IPS-NIHi7 (cell line): ENCODE measurements around the gene PTPRN2.
"Not testable (repeated sequence)": the region's sequence is repeated elsewhere in the genome, so short reads cannot be mapped to it uniquely, and the experiment has no call there.

ENCODE experiments used
- DNase-seq: peaks from one replicate; pipeline ENCODE4 v3.0.0; 2012; ENCODE audit warnings: mixed read lengths; ENCODE audit errors: extremely low spot score

Gene PTPRN2

GRCh38 chr7:158516524-158516923 lies 71.1 kb downstream of the PTPRN2 start:
- DNase-seq: no peak

DNA sequence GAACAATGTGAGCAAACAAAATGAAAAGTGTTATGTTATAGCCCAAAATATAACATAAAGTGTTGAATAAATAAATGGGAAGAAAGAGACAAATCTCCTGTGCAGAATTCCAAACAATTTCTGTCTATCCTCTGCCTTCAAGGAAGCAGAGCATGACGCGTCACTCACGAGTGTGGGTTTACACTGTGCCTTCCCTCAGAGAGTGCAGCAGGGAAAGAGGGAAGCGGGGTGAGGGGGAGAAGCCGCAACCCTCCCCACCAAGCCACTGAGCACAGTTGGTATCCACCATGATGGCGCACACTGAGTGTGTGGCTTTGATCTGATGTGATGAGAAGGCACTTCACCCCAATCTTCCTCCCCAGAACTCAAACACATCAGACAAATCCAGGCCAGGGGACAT lies 74.8 kb downstream of the PTPRN2 start:
- no peak for DNase-seq

DNA sequence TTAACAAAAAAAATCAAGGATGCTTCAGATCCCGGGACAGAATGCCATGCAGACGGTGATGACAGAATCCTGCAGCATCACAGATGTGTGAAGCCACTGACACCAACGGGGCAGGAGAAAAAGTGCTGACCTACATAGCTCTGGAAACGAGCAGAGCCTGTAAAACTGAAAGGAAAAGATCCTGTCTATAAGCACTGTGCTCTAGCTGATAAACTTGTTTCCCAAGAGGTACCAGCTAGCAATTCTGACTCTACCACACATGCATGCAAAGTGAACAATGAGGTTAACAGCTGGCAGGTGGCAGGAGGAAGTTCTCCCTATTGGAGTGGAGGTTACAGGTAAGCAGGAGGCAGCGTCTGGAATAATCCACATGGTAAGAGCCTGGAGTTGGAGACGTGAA lies 75.6 kb downstream of the PTPRN2 start:
- no peak for DNase-seq

GRCh38 chr7:158508802-158509385 lies 78.7 kb downstream of the PTPRN2 start:
- no peak for DNase-seq

GRCh38 chr7:158508321-158508720 lies 79.3 kb downstream of the PTPRN2 start:
- not testable (repeated sequence) for DNase-seq

DNA sequence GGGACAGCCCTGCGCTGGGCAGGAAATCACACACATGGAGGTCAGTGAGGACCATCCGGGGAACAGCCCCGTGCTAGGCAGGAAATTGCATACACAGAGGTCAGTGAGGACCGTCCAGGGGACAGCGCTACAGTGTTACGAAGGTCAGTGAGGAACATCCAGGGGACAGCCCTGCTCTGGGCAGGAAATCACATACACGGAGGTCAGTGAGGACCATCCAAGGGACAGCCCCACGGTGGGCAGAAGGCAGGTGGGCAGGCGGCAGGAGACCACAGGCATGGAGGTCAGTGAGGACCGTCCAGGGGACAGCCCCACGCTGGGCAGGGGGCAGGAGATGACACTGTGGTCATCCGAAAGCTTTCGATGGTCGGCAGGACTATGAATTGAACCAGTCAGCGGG lies 79.7 kb downstream of the PTPRN2 start:
- DNase-seq: no peak

DNA sequence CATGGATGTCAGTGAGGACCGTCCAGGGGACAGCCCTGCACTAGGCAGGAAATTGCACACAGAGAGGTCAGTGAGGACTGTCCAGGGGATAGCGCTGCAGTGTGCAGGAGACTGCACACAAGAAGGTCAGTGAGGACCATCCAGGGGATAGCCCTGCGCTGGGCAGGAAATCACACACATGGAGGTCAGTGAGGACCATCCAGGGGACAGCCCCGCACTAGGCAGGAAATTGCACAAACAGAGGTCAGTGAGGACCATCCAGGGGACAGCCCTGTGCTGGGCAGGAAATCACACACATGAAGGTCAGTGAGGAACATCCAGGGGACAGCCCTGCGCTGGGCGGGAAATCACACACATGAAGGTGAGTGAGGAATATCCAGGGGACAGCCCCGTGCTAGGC lies 80.4 kb downstream of the PTPRN2 start:
- not testable (repeated sequence) for DNase-seq

GRCh38 chr7:158506626-158507025 lies 81.0 kb downstream of the PTPRN2 start:
- no peak for DNase-seq

DNA sequence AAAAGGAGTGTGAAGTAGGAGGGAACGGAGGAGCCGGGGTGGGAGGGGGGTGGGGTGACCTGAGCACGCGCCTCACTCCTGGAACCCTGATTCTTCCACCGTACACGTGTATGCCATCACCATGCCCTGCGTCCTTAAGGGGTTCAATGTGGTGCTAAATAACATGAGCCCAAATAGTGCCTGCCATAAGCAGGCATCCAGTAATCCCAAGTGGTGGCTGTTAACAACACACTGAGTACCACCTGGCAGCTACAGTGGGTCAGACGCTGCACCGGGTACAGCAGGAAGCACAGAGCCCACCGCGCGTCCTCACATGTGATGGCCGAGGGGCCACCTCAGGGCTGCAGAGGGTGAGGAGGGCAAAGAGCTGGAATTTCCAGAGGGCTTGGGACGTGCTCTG lies 81.9 kb downstream of the PTPRN2 start:
- DNase-seq: no peak

DNA sequence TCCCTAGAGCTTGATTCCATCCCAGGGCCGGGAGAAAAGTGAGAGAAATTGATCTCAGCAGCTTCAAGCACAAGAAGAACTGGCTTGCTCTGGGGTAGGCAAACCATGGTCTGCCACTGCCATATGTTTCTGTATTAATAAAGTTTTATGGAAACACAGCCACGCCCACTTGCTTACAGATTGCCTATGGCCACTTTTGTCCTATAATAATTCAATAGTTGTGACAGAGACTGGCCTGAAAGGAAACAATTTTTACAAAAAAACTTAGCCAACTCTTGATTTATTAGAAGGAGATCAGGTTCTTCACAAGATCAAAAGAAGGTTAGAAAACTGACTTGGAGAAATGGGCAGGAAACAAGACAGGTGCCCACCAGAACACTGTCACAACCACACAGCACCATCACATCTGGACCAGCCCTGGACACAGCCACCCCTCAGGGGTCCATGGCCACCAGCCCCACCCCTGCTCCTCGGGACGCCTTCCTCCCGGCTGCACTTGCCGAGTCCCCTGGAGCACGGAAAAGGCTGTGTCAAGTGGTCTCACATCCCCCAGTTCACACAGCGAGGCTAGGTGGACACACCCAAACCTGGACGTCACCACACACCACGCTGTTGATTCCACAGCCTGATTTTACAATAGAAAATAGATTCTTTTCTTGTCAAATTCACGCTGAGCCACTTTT lies 85.4 kb downstream of the PTPRN2 start:
- no peak for DNase-seq

DNA sequence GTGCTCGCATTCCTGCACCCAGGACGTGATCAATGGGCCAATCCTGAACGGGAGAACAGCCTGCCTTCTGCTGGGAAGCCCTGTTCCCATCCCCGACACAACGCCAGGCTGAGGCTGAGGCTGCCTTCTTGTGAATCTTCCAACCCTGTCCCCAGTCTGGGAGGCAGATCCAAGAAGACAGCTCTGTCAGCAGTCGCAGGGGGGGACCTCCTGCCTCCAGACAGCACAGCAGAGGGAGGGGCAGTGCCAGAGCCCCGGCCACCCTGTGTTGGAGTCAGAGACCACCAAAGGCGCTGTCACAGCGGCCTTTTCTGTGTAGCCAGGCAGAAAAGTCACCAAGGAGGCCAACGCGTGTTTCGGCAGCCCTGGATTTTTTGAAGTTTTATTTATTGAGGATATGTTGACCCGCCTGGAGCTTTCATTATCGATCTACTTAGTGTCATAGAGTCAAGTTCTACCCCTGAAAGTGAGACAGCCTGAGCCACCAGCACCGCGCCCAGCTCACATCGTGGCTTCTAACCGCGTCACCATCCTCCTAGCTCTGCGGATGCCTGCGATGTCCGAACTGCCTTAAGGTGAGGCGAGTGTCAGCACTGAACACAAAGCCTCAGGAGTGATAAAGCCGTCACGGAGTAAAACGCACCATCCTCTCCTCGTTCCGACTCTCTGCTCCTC lies 86.1 kb downstream of the PTPRN2 start:
- DNase-seq: no peak

GRCh38 chr7:158500651-158501052 lies 87.0 kb downstream of the PTPRN2 start:
- peak; percentile 26 for DNase-seq

DNA sequence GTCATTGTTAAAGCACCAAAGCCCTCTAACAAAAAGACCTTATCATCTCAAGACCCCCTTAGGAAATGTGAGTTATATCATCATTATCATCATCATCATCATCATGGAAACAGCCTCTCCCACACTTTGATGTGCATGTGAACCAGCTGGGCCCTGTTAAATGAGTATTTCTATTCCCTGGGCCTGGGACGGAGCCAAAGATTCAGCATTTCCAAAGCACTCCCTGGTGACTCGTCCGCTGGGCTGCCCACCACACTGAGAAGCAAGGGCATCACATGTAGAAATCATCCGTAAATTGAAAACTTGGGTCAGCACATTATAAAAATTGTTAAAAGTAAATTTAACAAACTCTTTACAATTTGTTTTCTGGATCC lies 88.6 kb downstream of the PTPRN2 start:
- no peak for DNase-seq

DNA sequence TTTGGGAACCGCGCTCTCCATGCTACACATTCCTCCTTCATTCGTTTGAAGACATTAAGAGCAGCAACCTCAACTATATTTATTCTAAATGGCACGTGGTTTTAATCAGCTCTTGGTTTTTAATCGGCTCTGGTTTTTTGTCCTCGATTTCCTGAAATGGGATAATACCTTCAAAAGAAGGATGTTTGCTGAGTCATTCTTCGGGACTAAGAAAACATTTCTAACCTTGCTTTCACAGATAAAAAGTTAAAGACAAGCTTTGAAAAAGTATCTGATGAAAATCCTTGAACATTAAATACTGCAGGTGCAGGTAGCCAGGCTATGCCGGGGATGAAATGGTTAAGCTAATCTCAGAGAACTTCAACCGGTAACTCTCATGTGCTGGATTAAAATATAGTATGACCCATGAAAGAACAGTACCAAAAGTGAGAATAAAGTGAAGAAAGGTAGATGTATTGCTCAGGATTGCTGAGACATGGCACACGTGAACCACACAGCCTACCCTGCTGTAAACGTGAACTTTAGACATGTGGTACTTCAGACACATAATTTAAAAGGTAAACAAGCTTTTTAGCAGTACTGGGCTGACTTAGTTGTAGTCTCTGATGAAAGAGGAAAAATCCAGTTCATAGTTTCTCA lies 89.1 kb downstream of the PTPRN2 start:
- DNase-seq: no peak

GRCh38 chr7:158497627-158498026 lies 90.0 kb downstream of the PTPRN2 start:
- DNase-seq: no peak

- peak; percentile 70 for DNase-seq
These were observed 91.8 kb downstream of the PTPRN2 start for GRCh38 chr7:158495786-158496185.

DNA sequence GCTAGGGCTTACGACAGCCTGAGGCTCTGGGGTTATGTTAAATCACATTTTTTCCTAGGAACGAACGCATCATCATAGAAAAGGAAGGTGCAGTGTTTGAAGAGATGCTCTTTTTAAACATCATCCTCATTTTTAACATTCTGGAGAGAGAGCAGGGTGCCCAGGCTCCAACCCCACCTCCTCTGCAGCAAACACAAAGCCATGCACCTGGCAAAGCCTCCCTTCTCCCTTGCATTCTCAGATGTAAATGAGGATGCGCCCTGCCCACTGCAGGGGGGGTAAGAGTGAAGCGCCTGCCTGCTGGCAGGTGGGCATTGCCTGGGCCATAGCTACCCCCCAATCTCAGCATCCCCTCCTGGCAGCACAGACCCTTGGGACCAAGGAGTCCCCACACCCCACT lies 92.4 kb downstream of the PTPRN2 start:
- DNase-seq: no peak

DNA sequence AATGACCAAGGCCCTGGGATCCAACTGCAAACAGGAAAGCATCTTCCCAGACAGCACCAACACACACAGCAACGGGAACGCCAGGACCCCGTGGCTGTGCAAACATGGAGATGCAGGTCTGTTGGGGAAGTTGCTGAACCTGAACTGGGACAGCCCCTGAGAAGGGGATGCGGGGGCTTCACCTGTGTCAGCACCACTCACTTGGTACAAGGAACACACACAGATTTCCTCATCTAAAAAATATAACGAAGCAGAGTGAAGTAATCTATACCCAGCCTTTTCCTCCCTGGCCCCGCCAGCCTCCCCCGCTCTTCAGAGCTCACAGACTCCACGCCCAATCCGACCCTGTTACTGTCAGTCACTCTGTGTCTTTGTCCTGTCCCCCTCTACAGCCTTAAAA lies 93.0 kb downstream of the PTPRN2 start:
- no peak for DNase-seq

GRCh38 chr7:158494162-158494586 lies 93.4 kb downstream of the PTPRN2 start:
- DNase-seq: no peak

- DNase-seq: no peak
These were observed 95.3 kb downstream of the PTPRN2 start for GRCh38 chr7:158492367-158492764.

GRCh38 chr7:158491094-158491493 lies 96.5 kb downstream of the PTPRN2 start:
- no peak for DNase-seq

- no peak for DNase-seq
These were observed 97.3 kb downstream of the PTPRN2 start for GRCh38 chr7:158490171-158490782.
